Rectal smooth muscle tissue (tissue), 1 donor: Measurements from ENCODE around the gene PDZK1IP1.

Experiments used
- H3K27ac ChIP-seq: one replicate; pipeline ENCODE4 v1.7.0; 2013; ENCODE audit warnings: low read depth, low read length, inconsistent platforms
- H3K27me3 ChIP-seq: one replicate; pipeline ENCODE4 v1.7.0; 2013; ENCODE audit warnings: low read length; ENCODE audit not compliant: control insufficient read depth, insufficient read depth
- H3K36me3 ChIP-seq: one replicate; pipeline ENCODE4 v1.7.0; 2013; ENCODE audit warnings: low read length; ENCODE audit not compliant: control insufficient read depth, insufficient read depth
- H3K4me1 ChIP-seq: one replicate; pipeline ENCODE4 v1.7.0; 2013; ENCODE audit warnings: low read length; ENCODE audit not compliant: control insufficient read depth, insufficient read depth
- H3K4me3 ChIP-seq: one replicate; pipeline ENCODE4 v1.7.0; 2013; ENCODE audit warnings: low read length
- H3K9ac ChIP-seq: one replicate; pipeline ENCODE4 v1.7.0; 2013; ENCODE audit warnings: low read length

PDZK1IP1 gene, protein sequence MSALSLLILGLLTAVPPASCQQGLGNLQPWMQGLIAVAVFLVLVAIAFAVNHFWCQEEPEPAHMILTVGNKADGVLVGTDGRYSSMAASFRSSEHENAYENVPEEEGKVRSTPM

DNA sequence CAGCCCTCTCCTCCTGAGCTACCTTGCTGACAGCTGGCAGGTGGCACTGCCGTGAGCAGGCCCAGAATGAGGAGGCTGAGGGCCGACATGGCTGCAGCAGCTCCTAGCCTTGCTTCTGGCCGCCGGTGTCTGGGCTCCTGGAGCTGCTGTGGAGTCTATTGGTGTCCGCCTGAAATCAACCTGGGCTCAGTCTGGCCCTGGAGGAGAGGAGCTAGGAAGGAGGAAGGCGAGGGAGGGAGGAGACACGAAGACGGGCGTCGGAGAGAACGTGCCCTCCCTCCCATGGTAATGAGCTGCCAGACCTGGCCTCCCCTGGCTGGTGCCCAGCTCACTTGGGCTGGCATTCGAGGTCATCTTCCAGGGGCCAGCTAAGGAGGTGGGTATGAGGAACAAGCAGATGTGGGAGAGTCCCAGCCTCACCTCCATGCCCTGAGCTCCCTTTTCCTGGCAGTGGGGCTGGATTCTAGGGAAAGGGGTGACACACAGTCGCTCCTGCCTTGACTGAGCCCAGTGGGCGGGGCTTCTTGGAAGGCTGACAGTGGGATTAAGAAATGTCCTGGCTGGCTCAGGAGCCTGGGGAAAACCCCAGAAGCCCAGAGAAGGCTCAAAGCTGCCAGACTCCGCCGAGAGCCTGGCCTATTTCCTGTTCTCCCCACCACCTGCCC lies at the start of gene PDZK1IP1:
PDZK1IP1 (minus strand) TSS at position 193 of the 665 bp plus-strand sequence; CDS start at position 89, 104 bp downstream.
- H3K4me1 ChIP-seq: no peaks in the 10 kb centered on the region
- H3K36me3 ChIP-seq: no peaks in the 10 kb centered on the region
- H3K27ac ChIP-seq: no peak within 1 kb of the TSS
- no peaks in the 10 kb centered on the region for H3K27me3 ChIP-seq
- H3K9ac ChIP-seq: peak within 1 kb of the TSS; percentile 34
- peak within 1 kb of the TSS; percentile 26 for H3K4me3 ChIP-seq

DNA sequence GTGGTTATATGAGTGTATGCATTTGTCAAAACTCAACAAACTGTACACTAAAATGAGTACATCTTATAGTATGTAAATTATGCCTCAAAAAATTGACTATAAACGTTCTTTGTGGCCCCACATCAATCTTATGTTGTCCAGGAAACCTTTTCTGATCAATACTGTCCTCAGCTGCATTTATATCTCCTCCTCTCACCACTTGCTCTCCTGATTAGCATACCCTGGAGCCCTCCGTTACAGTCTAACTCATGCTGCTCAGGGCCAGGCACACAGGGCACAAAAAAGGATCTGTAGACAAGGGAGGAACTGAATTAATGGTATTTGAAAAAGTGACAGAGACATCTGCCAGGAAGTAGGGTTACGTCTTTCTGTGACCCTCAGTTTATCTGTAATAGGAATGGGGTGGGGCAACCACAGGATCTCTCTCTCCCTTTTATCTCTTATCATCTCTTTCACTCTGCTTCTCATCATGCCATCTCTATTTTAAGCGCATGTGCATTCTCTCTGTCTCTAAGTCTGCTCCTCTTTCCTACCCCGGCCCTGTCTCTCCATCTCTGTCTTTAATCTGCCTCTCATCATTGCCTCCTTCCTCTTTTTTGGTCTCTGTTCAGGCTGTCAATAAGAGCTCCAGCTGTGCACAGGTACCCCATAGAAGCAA lies 49.2 kb upstream of the PDZK1IP1 start:
- Histone ChIP-seq H3K9ac (no peak overlapping the region), H3K4me3 (no peak overlapping the region), H3K27ac (no peak overlapping the region), H3K27me3 (no peaks in the 10 kb centered on the region), H3K36me3 (no peaks in the 10 kb centered on the region), H3K4me1 (no peaks in the 10 kb centered on the region)

DNA sequence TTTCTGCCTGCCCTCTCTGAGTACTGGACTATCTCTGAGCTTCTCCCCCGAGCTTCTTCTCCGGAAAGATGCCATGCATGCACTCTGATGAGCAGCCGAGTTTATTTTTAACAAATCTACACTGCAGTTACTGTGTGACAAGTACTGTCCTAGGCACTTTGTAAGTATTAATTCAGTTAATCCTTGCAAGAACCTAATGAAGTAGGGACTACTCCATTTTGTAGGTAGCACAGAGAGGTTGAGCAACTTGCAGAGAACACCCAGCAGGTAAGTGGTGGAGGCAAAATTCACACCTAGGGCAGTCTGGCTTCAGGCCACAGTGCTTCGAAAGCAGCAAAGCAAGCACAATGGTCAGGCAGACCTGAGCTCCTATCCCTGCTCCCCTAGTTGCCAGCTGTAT lies 46.0 kb upstream of the PDZK1IP1 start:
- Histone ChIP-seq H3K4me1 (peaks cover 4% of the 10 kb centered on the region), H3K9ac (no peak overlapping the region), H3K4me3 (no peak overlapping the region), H3K36me3 (no peaks in the 10 kb centered on the region), H3K27ac (no peak overlapping the region), H3K27me3 (peaks cover 14% of the 10 kb centered on the region)

DNA sequence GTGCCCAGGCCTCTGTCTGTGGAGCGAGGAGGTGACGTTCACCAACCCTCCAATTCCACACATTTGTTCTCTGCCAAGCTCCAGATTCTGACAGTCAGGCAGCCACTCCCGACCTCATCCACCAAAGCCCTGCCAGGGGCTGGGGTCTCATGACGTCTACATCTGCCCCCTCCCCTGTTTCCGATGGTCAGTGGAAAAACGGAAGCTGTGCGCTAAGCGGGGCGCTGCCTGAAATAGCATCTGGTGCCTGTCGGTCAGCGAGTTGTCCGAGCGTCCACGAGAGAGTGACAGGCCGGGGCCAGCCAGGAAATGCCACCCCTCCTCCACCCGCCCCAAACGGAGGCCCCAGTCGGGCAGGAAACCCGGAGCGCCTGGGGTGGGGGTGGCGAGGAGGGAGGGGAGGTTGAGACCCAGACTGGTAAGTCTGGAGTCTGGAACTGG lies 45.4 kb upstream of the PDZK1IP1 start:
- Histone ChIP-seq H3K36me3 (no peaks in the 10 kb centered on the region), H3K27ac (no peak overlapping the region), H3K9ac (no peak overlapping the region), H3K4me1 (peaks cover 4% of the 10 kb centered on the region), H3K27me3 (peaks cover 18% of the 10 kb centered on the region), H3K4me3 (no peak overlapping the region)

DNA sequence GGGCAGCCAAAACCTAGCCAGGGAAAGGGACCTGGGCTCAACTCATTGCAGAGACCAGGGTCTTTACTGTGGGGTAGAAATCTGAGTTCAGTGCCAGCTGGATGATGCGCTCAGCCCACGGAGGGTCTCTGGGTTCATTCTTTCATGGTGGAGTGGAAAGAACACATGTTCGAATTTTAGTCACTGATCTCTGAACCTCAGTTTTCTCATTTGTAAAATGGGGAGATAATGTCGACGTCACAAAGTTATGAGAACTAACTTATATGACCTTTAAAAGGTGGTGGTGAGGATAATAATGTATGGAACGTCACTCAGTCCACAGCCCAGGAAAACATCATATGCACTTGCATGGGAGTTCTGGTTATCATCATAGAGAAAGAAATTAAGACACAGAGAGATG lies 43.4 kb upstream of the PDZK1IP1 start:
- H3K9ac ChIP-seq: no peak overlapping the region

DNA sequence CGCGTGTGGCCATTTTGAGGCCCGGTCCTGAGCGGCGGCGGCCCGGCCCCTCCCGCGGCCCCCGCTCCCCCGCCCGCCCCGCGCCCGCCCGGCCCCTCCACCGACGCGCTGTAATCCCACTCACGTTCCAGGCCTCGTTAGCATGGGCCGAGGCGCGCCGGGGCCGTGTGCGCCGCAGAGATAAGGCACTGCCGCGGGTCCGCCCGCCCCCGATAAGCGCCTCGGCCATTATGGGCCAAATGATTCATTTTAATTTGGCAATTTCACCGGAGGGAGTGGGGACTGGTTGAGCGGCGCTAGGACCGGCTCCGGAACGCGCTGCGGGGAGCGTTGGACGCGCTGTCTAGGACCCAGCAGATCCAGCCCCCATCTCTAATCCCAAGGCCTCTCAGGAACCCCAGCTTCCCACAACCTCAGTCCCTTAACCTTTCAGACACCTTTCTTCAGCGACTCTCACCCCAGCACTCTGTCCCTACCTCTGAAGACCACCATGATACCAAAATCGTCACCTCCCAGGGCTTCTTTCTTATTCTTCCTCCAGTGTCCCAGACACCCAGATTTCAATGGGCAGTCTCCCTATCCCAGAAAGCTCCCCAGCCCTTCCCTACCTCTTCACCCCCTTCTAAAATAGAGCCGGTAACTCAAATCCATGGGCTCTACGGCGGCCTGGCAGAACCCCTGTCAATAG lies 42.5 kb upstream of the PDZK1IP1 start, which contains the start of gene TAL1:
TAL1 (minus strand) TSS at position 39 of the 688 bp plus-strand sequence. CDS start 6,337 bp downstream, outside the sequence.
- no peaks in the 10 kb centered on the region for H3K36me3 ChIP-seq
- H3K27ac ChIP-seq: peak within 1 kb of the TSS; percentile 15
- H3K4me1 ChIP-seq: peaks cover 4% of the 10 kb centered on the region
- peaks cover 37% of the 10 kb centered on the region for H3K27me3 ChIP-seq
- H3K9ac ChIP-seq: no peak within 1 kb of the TSS
- H3K4me3 ChIP-seq: peak within 1 kb of the TSS; percentile 55

More for the DNA sequence above, 43.4 kb upstream of the PDZK1IP1 start:
- H3K27ac ChIP-seq: no peak overlapping the region
- peaks cover 4% of the 10 kb centered on the region for H3K4me1 ChIP-seq
- no peaks in the 10 kb centered on the region for H3K36me3 ChIP-seq
- H3K4me3 ChIP-seq: no peak overlapping the region
- peaks cover 37% of the 10 kb centered on the region for H3K27me3 ChIP-seq

DNA sequence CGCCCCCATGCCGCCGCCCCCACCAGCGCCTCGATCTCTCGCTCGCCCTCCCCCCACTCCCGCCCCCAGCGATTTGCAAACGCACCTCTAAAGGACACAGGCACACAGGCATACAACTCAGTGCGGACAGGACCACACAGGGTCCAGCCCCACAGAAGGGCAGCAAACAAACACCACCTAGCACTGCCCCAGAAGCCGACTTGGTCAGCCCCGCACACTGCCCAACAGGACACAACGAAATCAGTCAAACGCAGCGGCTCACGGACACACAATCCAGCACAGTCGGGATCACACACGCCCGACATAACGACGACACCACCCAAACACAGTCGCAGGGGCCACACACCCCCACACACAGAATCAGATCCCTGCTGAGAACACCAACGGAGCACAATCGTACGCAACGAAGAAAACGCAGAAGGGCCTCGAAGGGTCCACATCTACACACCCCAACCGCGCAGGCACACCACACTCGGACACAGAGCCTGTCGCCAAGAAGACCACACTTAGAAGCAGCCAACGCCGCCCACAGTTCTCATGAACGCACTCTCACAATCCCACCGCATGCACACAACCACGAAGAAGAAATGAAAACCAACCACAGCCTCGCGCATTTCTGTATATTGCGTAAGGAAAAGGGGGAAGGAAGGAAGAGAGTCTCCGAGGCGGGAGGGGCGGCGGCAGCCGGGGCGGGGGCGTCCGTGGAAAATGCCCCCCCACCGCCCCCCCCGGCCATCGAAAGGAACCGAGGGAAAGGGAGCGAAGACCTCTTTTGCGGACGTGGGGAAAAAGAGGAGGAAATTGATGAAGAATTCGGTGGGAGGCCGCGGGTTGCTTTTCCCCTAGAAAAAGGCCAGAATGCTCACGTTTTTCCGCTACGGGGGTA lies 41.7 kb upstream of the PDZK1IP1 start:
- Histone ChIP-seq H3K36me3 (no peaks in the 10 kb centered on the region), H3K9ac (no peak overlapping the region), H3K4me1 (peaks cover 4% of the 10 kb centered on the region), H3K4me3 (peak overlapping the region; percentile 55), H3K27ac (peak overlapping the region; percentile 15), H3K27me3 (peaks cover 39% of the 10 kb centered on the region)

DNA sequence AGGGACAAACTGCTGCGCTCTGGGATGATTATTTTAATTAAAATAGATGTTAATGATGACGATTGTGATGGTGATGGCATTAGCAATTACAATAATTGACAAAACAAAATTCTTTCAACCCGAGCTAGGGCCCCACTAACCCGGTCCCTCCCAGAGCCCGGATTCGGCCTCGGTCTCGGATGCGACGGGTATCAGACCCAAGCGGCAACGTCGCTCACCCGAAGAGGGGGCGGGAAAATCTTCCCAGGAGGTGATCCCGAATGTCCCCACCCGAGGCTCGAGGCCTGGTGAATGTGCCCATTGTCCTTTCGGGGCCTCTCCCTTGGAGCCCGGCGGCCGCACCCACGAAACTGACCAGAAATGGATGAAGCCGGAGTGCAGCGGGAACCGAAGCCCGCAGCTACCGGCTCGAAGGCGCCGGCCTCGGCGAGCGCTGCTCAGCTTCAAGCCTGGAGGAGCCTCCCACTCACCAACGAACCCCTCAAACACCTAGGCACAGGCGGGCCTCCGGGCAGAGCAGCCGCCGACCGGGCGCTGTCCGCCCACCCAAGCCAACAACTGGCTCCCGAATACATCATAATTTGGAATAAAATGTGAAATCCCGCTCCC lies 41.0 kb upstream of the PDZK1IP1 start:
- H3K4me1 ChIP-seq: peaks cover 4% of the 10 kb centered on the region
- no peak overlapping the region for H3K9ac ChIP-seq
- peaks cover 46% of the 10 kb centered on the region for H3K27me3 ChIP-seq
- H3K27ac ChIP-seq: no peak overlapping the region
- no peaks in the 10 kb centered on the region for H3K36me3 ChIP-seq
- no peak overlapping the region for H3K4me3 ChIP-seq

DNA sequence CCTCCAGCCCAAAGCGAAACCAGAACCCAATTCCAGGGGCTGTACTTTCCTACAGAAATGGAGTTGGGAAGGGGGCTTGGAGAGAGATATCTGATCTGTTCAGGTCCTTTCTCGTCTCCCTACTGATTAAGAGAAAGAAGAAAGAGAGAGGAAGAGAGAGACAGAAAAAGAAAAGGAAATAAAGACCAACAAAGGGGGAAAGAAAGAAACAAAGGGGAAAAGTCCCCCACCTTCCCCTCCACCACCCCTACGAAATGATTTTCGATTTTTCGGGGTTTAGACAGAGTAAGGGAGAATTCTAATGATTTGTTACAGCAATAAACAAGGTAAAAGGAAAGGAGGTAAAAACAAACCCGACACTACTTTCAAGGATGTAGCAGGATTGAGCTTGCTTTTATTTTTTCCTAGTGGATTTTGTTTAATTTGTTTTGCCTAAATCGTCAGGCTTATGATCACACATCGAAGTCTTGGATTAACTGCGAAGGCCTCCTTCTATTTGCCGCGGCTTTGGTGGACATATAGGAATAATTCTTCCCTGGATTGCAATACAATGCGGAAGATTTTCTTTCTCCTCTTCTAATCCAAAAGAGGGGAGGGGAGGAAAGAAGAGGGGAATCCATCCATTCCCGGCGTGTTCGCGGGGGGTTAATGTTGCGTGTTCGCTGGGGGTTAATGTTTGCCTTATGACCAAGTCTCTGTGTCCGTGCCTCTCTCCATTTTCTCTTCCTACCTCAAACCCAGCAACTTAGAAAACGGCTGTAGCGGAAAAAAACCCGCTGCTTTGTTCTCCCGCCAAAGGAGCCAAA lies 40.3 kb upstream of the PDZK1IP1 start:
- H3K27ac ChIP-seq: no peak overlapping the region
- H3K36me3 ChIP-seq: no peaks in the 10 kb centered on the region
- H3K9ac ChIP-seq: peak overlapping the region; percentile 14
- H3K4me1 ChIP-seq: peaks cover 4% of the 10 kb centered on the region
- peaks cover 46% of the 10 kb centered on the region for H3K27me3 ChIP-seq
- H3K4me3 ChIP-seq: no peak overlapping the region

DNA sequence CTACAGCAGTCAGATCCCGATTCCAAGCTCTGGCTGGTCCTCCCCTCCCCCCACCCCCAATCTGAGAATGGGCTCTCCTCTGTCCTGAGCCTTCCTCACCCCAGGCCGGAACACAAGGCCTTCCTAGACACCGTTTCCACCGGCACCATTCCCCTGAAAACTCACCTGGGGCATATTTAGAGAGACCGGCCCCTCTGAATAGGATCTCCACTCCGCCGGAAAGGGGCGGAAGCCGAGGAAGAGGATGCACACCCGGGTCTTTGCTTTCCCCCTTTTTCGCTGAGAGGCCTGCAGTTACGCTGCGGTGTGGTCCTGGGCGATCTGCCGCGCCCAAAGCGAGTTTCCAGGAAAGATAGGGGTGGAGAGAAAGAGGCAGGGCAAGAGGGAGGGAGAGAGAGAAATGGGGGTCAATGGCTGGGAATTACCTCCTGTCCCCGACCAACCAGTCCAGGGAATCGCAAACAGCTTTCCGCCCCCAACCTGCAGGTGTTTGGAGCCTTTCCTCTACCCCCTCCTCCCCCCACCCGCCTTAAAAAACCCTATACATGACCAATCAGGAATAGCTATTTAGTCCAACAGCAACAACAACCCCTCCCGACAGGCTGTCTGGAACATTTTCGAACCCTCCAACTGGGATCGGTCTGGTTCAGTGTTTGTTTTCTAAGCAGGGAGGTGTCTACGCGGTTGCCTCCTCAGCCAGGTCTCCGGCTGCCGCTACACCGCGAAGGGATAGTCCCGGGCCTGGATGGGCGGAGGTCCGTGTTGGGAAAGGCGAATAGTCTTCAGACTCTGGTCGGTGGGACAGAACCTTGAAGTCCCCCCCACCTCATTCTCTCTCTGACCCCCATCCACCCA lies 39.4 kb upstream of the PDZK1IP1 start:
- Histone ChIP-seq H3K9ac (no peak overlapping the region), H3K4me1 (peaks cover 4% of the 10 kb centered on the region), H3K27ac (no peak overlapping the region), H3K4me3 (no peak overlapping the region), H3K27me3 (peaks cover 54% of the 10 kb centered on the region), H3K36me3 (no peaks in the 10 kb centered on the region)
